ENCODE measurements around the gene ANKRD9. TPM values are rescaled to one million over a fixed set of nuclear protein-coding genes. Genes with fewer than 3 reads are reported as not detected.

The ANKRD9 gene
- total RNA-seq, 4 donors from 2014 or later = 171 to 504 (median 319) TPM

DNA sequence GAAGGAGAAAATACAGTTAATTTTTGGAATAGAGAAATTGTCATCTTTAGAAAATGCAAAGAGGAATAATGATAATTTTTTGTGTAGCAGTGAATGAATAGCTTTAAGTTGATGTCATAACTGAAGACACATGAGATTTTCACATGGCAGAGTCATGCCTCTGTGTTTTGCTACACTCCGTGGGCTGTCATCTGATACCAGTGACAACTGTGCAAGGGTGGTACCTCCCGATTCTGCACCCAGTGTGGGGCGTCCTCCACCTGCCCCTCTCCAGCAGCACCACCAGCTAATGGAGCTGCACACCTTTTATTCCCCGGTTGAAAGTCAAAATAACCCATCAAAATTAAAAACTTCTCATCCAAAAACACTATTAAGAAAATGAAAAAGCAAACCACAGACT lies 47.2 kb downstream of the ANKRD9 start:
- Histone ChIP-seq H3K36me3 (no peaks in the 10 kb centered on the region), H3K27me3 (no peaks in the 10 kb centered on the region), H3K4me3 (no peak overlapping the region), H3K27ac (no peak overlapping the region), H3K9me3 (no peaks in the 10 kb centered on the region), H3K4me1 (peaks cover 0 to 24% (median 5%) of the 10 kb centered on the region in 4 donors)
- DNase-seq = no peak
- intact Hi-C loops (cut with DNase I; ENCODE audit: low total_unique reads) = no loop called here
- 84 to 91% methylated on average over 4 of the region's 4 CpGs for WGBS, 2 donors (ENCODE audit: low coverage in 1 of 2)
- TF ChIP-seq POLR2A (IDR thresholded peaks at IDR 0.05) (no peak), POLR2AphosphoS5 (IDR thresholded peaks at IDR 0.05) (no peak), EP300 (IDR thresholded peaks at IDR 0.05; ENCODE audit: low read depth) (no peak)
- TF ChIP-seq, protein P1, sequence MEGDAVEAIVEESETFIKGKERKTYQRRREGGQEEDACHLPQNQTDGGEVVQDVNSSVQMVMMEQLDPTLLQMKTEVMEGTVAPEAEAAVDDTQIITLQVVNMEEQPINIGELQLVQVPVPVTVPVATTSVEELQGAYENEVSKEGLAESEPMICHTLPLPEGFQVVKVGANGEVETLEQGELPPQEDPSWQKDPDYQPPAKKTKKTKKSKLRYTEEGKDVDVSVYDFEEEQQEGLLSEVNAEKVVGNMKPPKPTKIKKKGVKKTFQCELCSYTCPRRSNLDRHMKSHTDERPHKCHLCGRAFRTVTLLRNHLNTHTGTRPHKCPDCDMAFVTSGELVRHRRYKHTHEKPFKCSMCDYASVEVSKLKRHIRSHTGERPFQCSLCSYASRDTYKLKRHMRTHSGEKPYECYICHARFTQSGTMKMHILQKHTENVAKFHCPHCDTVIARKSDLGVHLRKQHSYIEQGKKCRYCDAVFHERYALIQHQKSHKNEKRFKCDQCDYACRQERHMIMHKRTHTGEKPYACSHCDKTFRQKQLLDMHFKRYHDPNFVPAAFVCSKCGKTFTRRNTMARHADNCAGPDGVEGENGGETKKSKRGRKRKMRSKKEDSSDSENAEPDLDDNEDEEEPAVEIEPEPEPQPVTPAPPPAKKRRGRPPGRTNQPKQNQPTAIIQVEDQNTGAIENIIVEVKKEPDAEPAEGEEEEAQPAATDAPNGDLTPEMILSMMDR (IDR thresholded peaks at IDR 0.05) = no peak
- in situ Hi-C loops (cut with MboI; ENCODE audit: low pct_ligation_motif_present in 1 of 4, low pct_unique_long_range_greater_than_20kb in 1 of 4, low sequenced_read_pairs in 3 of 4) = no loop called here

DNA sequence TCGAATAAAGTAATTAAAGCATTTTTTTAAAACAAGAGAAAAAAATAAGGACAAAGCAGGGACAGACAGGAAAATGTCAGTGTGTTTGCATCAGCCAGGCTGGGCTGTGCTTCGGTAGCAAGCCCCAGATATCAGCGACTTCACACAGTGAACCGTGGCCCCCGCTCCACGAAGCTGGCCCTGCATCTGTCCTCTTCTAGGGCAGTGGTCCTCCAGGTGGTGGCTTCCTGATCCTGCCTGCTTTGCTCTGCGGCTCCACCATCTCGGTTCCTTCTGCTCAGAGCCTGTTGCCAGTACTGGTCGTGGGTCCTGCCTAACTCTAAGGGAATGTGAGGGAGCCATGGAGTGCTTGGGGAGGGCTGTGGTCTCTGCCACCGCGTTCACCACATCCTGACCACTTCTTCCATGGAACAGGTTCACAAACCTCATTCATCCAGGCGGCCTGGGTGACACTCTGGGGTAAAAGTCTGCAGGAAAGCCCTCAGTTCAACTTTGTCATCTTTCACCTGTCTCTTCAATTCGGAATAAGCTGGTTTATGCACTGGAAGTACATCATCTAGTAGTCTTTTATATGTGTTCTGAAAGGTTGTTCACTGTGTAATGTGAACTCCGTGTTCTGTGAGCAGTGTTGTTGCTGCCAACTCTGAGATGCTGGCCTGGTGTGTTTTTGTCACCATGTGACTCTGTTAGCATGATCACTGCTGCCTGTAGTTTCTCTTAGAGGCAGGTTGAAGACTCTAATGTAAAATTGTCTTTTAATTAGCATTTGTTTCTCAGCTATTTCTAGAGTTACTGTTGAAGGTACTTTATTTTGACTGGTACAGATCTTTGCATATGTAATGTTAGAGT lies 47.9 kb downstream of the ANKRD9 start:
- TF ChIP-seq, protein P1 (IDR thresholded peaks at IDR 0.05) = no peak
- TF ChIP-seq POLR2A (IDR thresholded peaks at IDR 0.05) (no peak), POLR2AphosphoS5 (IDR thresholded peaks at IDR 0.05) (no peak), EP300 (IDR thresholded peaks at IDR 0.05; ENCODE audit: low read depth) (no peak)
- no peaks in the 10 kb centered on the region for H3K27me3 ChIP-seq
- peaks cover 0 to 24% (median 5%) of the 10 kb centered on the region in 4 donors for H3K4me1 ChIP-seq
- H3K4me3 ChIP-seq = no peak overlapping the region
- DNase-seq = no peak
- intact Hi-C loops (cut with DNase I; ENCODE audit: low total_unique reads) = no loop called here
- no peaks in the 10 kb centered on the region for H3K9me3 ChIP-seq
- H3K27ac ChIP-seq = no peak overlapping the region
- in situ Hi-C loops (cut with MboI; ENCODE audit: low pct_ligation_motif_present in 1 of 4, low pct_unique_long_range_greater_than_20kb in 1 of 4, low sequenced_read_pairs in 3 of 4) = no loop called here
- no peaks in the 10 kb centered on the region for H3K36me3 ChIP-seq
- 77 to 84% methylated on average over 4 to 14 of the region's 14 CpGs for WGBS, 2 donors (ENCODE audit: low coverage in 1 of 2)

GRCh38 chr14:102457509-102457908 lies 52.1 kb downstream of the ANKRD9 start:
- WGBS, 2 donors (ENCODE audit: low coverage in 1 of 2) = 77 to 100% methylated on average over 1 to 2 of the region's 2 CpGs
- no peak for DNase-seq
- in situ Hi-C loops (cut with MboI; ENCODE audit: low pct_ligation_motif_present in 1 of 4, low pct_unique_long_range_greater_than_20kb in 1 of 4, low sequenced_read_pairs in 3 of 4) = no loop called here
- Histone ChIP-seq H3K27ac (no peak overlapping the region), H3K27me3 (no peaks in the 10 kb centered on the region), H3K9me3 (no peaks in the 10 kb centered on the region), H3K4me1 (no peaks in the 10 kb centered on the region), H3K4me3 (no peak overlapping the region), H3K36me3 (no peaks in the 10 kb centered on the region)
- no peak for TF ChIP-seq POLR2A (IDR thresholded peaks at IDR 0.05)
- no peak for TF ChIP-seq POLR2AphosphoS5 (IDR thresholded peaks at IDR 0.05)
- TF ChIP-seq, protein P1 (IDR thresholded peaks at IDR 0.05) = no peak
- no peak for TF ChIP-seq EP300 (IDR thresholded peaks at IDR 0.05; ENCODE audit: low read depth)
- intact Hi-C loops (cut with DNase I; ENCODE audit: low total_unique reads) = no loop called here

DNA sequence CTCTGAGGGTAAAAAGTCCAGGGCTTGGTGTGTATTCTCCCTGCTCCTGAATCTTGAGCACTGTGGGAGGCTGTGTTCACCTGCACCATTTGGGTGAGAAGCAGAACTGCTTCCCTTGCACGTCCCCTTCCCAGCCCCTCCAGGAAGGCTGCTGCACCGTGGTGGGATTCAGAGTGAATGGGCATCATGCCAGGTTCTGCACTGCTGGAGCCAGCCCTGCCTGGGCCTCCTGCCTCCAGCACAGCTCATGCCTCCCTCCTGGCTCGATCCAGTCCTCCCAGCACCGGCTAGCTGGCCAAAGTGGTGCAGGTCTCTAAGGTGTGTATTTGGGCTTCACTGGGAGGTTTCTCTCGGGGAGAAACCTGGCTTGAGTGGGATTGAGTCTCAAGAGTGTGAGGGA lies 54.9 kb downstream of the ANKRD9 start:
- Histone ChIP-seq H3K9me3 (no peaks in the 10 kb centered on the region), H3K27me3 (no peaks in the 10 kb centered on the region), H3K36me3 (peaks cover 0 to 13% (median 5%) of the 10 kb centered on the region in 4 donors), H3K4me1 (no peaks in the 10 kb centered on the region), H3K4me3 (no peak overlapping the region), H3K27ac (no peak overlapping the region)
- in situ Hi-C loops (cut with MboI; ENCODE audit: low pct_ligation_motif_present in 1 of 4, low pct_unique_long_range_greater_than_20kb in 1 of 4, low sequenced_read_pairs in 3 of 4) (no loop called here), intact Hi-C loops (cut with DNase I; ENCODE audit: low total_unique reads) (no loop called here)
- 65% methylated on average over 5 of the region's 5 CpGs; no CpG with 5 or more reads in 1 of the 2 donors for WGBS, 2 donors (ENCODE audit: low coverage in 1 of 2)
- no peak for DNase-seq
- TF ChIP-seq EP300 (IDR thresholded peaks at IDR 0.05; ENCODE audit: low read depth) (no peak), POLR2A (IDR thresholded peaks at IDR 0.05) (no peak), POLR2AphosphoS5 (IDR thresholded peaks at IDR 0.05) (no peak)
- TF ChIP-seq, protein P1 (IDR thresholded peaks at IDR 0.05) = no peak

Data from transverse colon (tissue), 4 donors.